ENCODE data around the gene OR1J4.

- no peak for TF ChIP-seq CTCF (IDR thresholded peaks at IDR 0.05; ENCODE audit: low read length)
- no peak for TF ChIP-seq EZH2 (IDR thresholded peaks at IDR 0.05; ENCODE audit: borderline replicate concordance, low read length)
These were observed 43.2 kb upstream of the OR1J4 start for GRCh38 chr9:122475717-122476116.

Data from OCI-LY1 (cell line).